Neuron (in vitro differentiated cells): ENCODE data around the gene SIGLEC11.

Experiments used
- H2AFZ ChIP-seq: one replicate; pipeline ENCODE4 v1.6.1; 2013; ENCODE audit warnings: low read depth, mild to moderate bottlenecking, inconsistent platforms, low read length, moderate library complexity
- H3K27me3 ChIP-seq: one replicate; pipeline ENCODE4 v1.6.1; 2013; ENCODE audit warnings: low read length; ENCODE audit not compliant: insufficient read depth
- H3K36me3 ChIP-seq: one replicate; pipeline ENCODE4 v1.6.1; 2013; ENCODE audit warnings: low read length; ENCODE audit not compliant: insufficient read depth
- H3K4me1 ChIP-seq: one replicate; pipeline ENCODE4 v1.6.1; 2013; ENCODE audit warnings: low read length; ENCODE audit not compliant: insufficient read depth
- H3K4me3 ChIP-seq: 2 replicates; pipeline ENCODE4 v1.5.1; 2013; ENCODE audit warnings: mild to moderate bottlenecking, low read length, moderate library complexity
- H3K9me3 ChIP-seq: one replicate; pipeline ENCODE4 v1.6.1; 2013; ENCODE audit warnings: low read length

SIGLEC11 gene

DNA sequence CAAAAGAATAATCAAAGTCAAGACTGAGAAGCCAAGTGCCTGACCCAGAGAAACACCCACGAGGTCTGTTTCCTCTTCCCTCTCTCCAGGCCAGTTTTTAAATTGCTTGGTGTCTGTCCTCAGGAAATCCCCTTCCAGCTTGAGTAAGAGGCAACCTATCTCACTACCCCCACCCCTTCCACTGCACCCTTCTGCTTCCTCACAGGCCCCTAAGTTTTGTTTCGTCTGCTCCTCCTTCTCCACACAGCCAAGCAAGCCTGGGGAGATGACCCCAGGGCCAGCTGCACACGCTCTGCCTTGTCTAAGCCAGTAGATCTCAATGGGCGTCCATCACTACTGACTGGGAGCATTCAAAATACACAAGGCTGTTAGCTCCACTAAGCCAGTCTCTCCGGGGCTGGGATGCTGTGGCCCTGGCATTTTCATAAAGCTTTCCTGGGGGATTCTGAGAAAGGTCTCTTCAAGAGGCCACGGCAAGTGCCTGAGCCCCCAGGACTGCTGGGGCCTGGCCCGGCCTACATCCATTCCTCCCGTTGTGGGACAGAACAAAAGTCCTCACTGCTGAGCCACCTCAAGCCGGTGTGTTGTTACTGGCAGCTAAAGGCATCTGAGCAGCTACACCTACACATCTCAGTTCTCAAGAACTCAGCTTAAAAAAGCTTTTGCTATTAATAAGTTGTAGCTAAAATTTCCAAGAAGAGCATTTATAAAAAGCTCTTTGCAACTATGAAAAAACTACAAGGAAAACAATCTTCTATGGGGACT is 49.4 kb downstream of the SIGLEC11 start:
- H2AFZ ChIP-seq: no peak overlapping the region
- no peak overlapping the region for H3K4me3 ChIP-seq
- H3K27me3 ChIP-seq: no peaks in the 10 kb centered on the region
- peaks cover 82% of the 10 kb centered on the region for H3K36me3 ChIP-seq
- no peaks in the 10 kb centered on the region for H3K4me1 ChIP-seq
- peaks cover 11% of the 10 kb centered on the region for H3K9me3 ChIP-seq

DNA sequence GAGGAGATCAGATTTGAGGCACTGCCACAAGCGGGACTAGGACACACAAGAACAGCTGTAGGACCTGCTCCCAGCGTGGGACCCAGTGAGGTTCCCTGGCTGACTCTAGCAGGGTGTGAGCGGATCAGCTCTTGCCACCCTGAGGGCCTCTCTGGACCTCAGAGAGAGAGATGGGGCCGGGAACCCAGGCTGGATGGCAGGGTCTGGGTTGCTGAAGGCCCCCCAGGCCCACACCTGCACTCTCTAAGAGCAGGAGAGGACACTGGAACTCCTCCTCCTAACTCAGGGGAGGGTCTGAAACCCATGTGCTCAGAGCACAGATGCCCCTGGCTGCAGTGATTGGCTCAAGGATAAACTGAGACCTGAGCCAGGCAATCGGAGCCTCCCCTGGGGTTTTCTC is 50.8 kb downstream of the SIGLEC11 start:
- H3K36me3 ChIP-seq: peaks cover 73% of the 10 kb centered on the region

DNA sequence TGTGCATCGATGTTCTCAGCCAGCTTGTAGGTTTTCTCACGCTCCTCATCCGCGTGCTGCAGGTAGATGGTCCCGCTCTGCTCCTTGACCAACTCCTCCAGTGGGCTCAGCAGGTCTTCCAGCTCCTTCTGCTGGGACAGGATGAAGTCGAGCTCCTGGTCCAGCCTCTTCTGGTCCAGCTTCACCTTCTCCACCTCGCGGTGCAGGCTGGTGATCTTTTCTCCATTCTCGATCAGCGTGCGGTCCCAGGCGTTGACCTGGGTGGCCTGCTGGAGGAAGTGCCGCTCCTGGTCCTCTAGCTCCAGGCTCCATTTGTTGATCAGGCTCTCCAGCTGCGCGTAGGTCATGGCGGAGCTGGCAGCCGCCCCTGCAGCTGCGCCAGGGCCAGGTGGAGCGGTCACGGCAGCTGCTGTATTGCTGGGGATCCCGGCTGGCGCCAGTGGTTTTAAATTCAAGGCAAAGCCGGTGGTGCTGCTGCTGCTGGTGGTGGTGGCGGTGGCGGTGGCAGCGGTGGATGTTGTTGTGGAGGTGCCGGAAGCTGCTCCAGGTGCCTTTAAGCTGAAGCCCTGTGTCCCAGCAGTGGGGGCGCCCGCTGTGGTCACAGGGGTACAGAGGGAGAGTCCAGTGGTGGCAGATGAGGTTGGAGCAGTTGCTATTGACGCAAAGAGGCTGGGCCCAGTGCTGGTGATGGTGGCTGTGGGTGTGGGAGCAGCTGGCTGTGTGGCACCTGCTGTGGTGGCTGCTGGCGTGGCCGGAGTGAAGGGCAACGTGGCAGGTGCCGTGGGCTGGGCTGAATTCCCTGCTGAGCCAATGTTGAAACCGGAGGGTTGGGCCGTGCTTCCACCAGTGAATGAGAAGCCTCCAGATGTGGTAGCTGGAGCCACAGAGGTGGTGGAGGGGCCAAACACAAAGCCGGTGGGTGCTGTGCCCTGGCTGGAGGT is 52.2 kb downstream of the SIGLEC11 start:
- Histone ChIP-seq H3K27me3 (no peaks in the 10 kb centered on the region), H3K36me3 (peaks cover 61% of the 10 kb centered on the region), H3K9me3 (no peaks in the 10 kb centered on the region), H2AFZ (no peak overlapping the region), H3K4me3 (no peak overlapping the region), H3K4me1 (no peaks in the 10 kb centered on the region)

More for the DNA sequence above, 50.8 kb downstream of the SIGLEC11 start:
- Histone ChIP-seq H3K9me3 (peaks cover 5% of the 10 kb centered on the region), H3K4me1 (no peaks in the 10 kb centered on the region), H3K4me3 (no peak overlapping the region), H3K27me3 (no peaks in the 10 kb centered on the region), H2AFZ (no peak overlapping the region)

GRCh38 chr19:49907745-49908446 is 53.1 kb downstream of the SIGLEC11 start:
- Histone ChIP-seq H3K36me3 (peaks cover 53% of the 10 kb centered on the region), H3K9me3 (no peaks in the 10 kb centered on the region), H3K4me3 (no peak overlapping the region), H2AFZ (no peak overlapping the region), H3K27me3 (no peaks in the 10 kb centered on the region), H3K4me1 (no peaks in the 10 kb centered on the region)

GRCh38 chr19:49906879-49907564 is 54.0 kb downstream of the SIGLEC11 start:
- no peaks in the 10 kb centered on the region for H3K9me3 ChIP-seq
- H3K4me1 ChIP-seq: no peaks in the 10 kb centered on the region
- no peaks in the 10 kb centered on the region for H3K27me3 ChIP-seq
- peaks cover 46% of the 10 kb centered on the region for H3K36me3 ChIP-seq
- H2AFZ ChIP-seq: no peak overlapping the region
- no peak overlapping the region for H3K4me3 ChIP-seq

DNA sequence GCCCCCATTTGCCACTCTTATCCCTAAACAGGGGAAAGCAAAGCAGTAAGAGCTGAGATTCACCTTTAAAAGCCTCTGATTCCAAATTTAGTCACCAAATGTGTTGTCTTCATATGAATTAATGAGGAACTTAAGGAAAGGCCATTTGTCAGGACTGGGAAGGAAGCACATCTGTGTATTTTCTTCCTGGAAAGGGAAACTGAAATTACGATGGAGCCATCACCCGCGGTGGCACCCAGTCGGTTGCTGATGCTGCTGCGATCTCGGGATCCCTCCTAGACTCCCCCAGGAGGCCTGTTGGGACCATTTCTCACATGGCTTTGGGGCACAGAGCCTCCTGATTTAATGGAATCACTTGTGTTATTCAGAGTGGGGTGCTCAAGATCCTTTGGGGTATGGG is 56.8 kb downstream of the SIGLEC11 start:
- H3K27me3 ChIP-seq: no peaks in the 10 kb centered on the region
- no peak overlapping the region for H3K4me3 ChIP-seq
- H3K4me1 ChIP-seq: no peaks in the 10 kb centered on the region
- H2AFZ ChIP-seq: no peak overlapping the region
- H3K36me3 ChIP-seq: peaks cover 24% of the 10 kb centered on the region
- no peaks in the 10 kb centered on the region for H3K9me3 ChIP-seq
